ENCODE measurements around the gene PEX6.

- TF ChIP-seq CTCF (conservative IDR thresholded peaks at IDR 0.05 in 1 of 2, IDR thresholded peaks at IDR 0.05 in 1 of 2; ENCODE audit: extremely low read depth in 1 of 2, insufficient read depth in 1 of 2, low read depth in 1 of 2, low read length in 2 of 2) (no peak), EZH2 (IDR thresholded peaks at IDR 0.05; ENCODE audit: borderline replicate concordance, low read length) (no peak)
Observed at GRCh38 chr6:42958125-42958524, 20.9 kb downstream of the PEX6 start.
